HCT116 (cell line): Measurements from ENCODE around the gene PRTG. TPM values are rescaled to one million over a fixed set of nuclear protein-coding genes. Genes with fewer than 3 reads are reported as not detected.

Experiments used
- ATAC-seq: fragments of 200-7000 bp; cut with Tn5 transposase; 2 replicates; pipeline ENCODE4 v1.9.1; 2020; ENCODE audit warnings: mild to moderate bottlenecking, moderate library complexity
- BruUV-seq: library from RNA; stranded (reverse); fragments of 400-500 nt; replicated peaks from 2 replicates; lab custom pipeline; 2021; lab: Mats Ljungman, UMichigan
- CTCF ChIA-PET: fragments of 300-600 bp; sonication (Branson Sonifier 250); formaldehyde crosslinking; loops from one replicate; lab custom pipeline; 2021; ENCODE audit warnings: antibody characterized with exemption; lab: Charles Lee
- POLR2A ChIA-PET: fragments of 300-600, 350-600 bp; sonication (Branson Sonifier 250); formaldehyde crosslinking; loops from one replicate; lab custom pipeline; 2021; ENCODE audit warnings: antibody characterized with exemption; lab: Charles Lee
- RAD21 ChIA-PET, 2 experiments: fragments of 300-600 bp; sonication (Branson Sonifier 250); formaldehyde crosslinking; loops; one replicate each; lab custom pipeline; 2023; ENCODE audit warnings: low total read pairs in 2 of 2; ENCODE audit not compliant: uncharacterized antibody in 2 of 2, unreplicated experiment in 2 of 2, low non-redundant PET in 1 of 2; lab: Charles Lee
- DNase-seq: peaks from one replicate; pipeline ENCODE4 v3.0.0-alpha.2; 2010; ENCODE audit warnings: low read depth, low spot score
- H2AFZ ChIP-seq: fragments of 200-600 bp; shearing (Covaris generic), sonication (generic); 2 replicates; pipeline ENCODE4 v1.6.1; 2017; ENCODE audit warnings: low read depth, mixed run types, mixed read lengths, antibody characterized with exemption, low read length; ENCODE audit not compliant: poor library complexity, severe bottlenecking
- H3K27ac ChIP-seq: 2 replicates; pipeline ENCODE4 v1.5.1; 2012; ENCODE audit warnings: low read depth, low read length
- H3K27me3 ChIP-seq: fragments of 200-600 bp; sonication (generic); 2 replicates; pipeline ENCODE4 v1.6.1; 2016; ENCODE audit warnings: mixed run types, low read length, mixed read lengths; ENCODE audit not compliant: insufficient read depth
- H3K36me3 ChIP-seq, 2 experiments: fragments of 200-500 bp in 1 of 2; fragments of 200-600 bp in 1 of 2; sonication (Bioruptor generic) in 1 of 2; sonication (generic) in 1 of 2; 2 replicates each; pipeline versions ENCODE4 v1.5.1 to v1.6.1; 2014 to 2016; ENCODE audit warnings: low read length in 2 of 2, inconsistent platforms in 1 of 2, mixed read lengths in 1 of 2, mixed run types in 1 of 2; ENCODE audit not compliant: insufficient read depth in 2 of 2, control insufficient read depth in 1 of 2
- H3K4me1 ChIP-seq, 2 experiments: fragments of 200-600 bp in 1 of 2; sonication (generic) in 1 of 2; 2 replicates each; pipeline versions ENCODE4 v1.5.1 to v1.6.1; 2012 to 2017; ENCODE audit warnings: low read length in 2 of 2, inconsistent platforms in 1 of 2, mild to moderate bottlenecking in 1 of 2, mixed read lengths in 1 of 2, mixed run types in 1 of 2, moderate library complexity in 1 of 2; ENCODE audit not compliant: insufficient read depth in 2 of 2, control insufficient read depth in 1 of 2
- H3K4me2 ChIP-seq: fragments of 200-600 bp; sonication (generic); 2 replicates; pipeline ENCODE4 v1.6.1; 2017; ENCODE audit warnings: mixed run types, low read length, mixed read lengths
- H3K4me3 ChIP-seq, 2 experiments: fragments of 200-600 bp in 1 of 2; sonication (generic) in 1 of 2; replicated peaks in 1 of 2; 2 replicates each; pipeline ENCODE4 v1.5.1; 2011 to 2016; ENCODE audit warnings: low read length in 2 of 2, control low read depth in 1 of 2, low read depth in 1 of 2, mild to moderate bottlenecking in 1 of 2, mixed read lengths in 1 of 2, mixed run types in 1 of 2
- H3K79me2 ChIP-seq: fragments of 200-600 bp; sonication (generic); 2 replicates; pipeline ENCODE4 v1.6.1; 2017; ENCODE audit warnings: mild to moderate bottlenecking, mixed run types, low read length, moderate library complexity, mixed read lengths; ENCODE audit not compliant: insufficient read depth
- H3K9ac ChIP-seq: fragments of 200-600 bp; sonication (generic); 2 replicates; pipeline ENCODE4 v1.6.1; 2016; ENCODE audit warnings: low read length, mixed read lengths
- H3K9me2 ChIP-seq: fragments of 200-600 bp; sonication (generic), shearing (Covaris generic); 2 replicates; pipeline ENCODE4 v1.6.1; 2017; ENCODE audit warnings: mixed run types, mild to moderate bottlenecking, moderate library complexity; ENCODE audit not compliant: insufficient read depth
- H3K9me3 ChIP-seq, 2 experiments: fragments of 200-500 bp in 1 of 2; fragments of 200-600 bp in 1 of 2; sonication (Bioruptor generic) in 1 of 2; sonication (generic) in 1 of 2; 2 replicates each; pipeline ENCODE4 v1.6.1; 2014 to 2017; ENCODE audit warnings: low read length in 2 of 2, mixed read lengths in 2 of 2, inconsistent platforms in 1 of 2, low read depth in 1 of 2, mild to moderate bottlenecking in 1 of 2, mixed run types in 1 of 2, moderate library complexity in 1 of 2; ENCODE audit not compliant: control insufficient read depth in 1 of 2, insufficient read depth in 1 of 2
- H4K20me1 ChIP-seq: fragments of 200-600 bp; sonication (generic), shearing (Covaris generic); 2 replicates; pipeline ENCODE4 v1.6.1; 2017; ENCODE audit warnings: mixed run types, mild to moderate bottlenecking, moderate library complexity; ENCODE audit not compliant: insufficient read depth
- CEBPB ChIP-seq: IDR thresholded peaks from 2 replicates; pipeline ENCODE4 v1.6.1; 2012; ENCODE audit warnings: low read depth
- EGR1 ChIP-seq: IDR thresholded peaks from 2 replicates; pipeline ENCODE4 v1.6.1; 2012; ENCODE audit warnings: low read depth
- ELF1 ChIP-seq: IDR thresholded peaks from 2 replicates; pipeline ENCODE4 v1.6.1; 2012; ENCODE audit warnings: low read depth, borderline replicate concordance
- EZH2phosphoT487 ChIP-seq: fragments of 200-600 bp; IDR thresholded peaks from 2 replicates; pipeline ENCODE4 v1.6.1; 2018; ENCODE audit warnings: antibody characterized with exemption, borderline replicate concordance
- FOSL1 ChIP-seq: IDR thresholded peaks from 2 replicates; pipeline ENCODE4 v1.6.1; 2012; ENCODE audit warnings: low read depth
- JUND ChIP-seq: IDR thresholded peaks from 2 replicates; pipeline ENCODE4 v1.6.1; 2012
- POLR2A ChIP-seq: IDR thresholded peaks from 2 replicates; pipeline ENCODE4 v1.7.0; 2011; ENCODE audit warnings: borderline replicate concordance; ENCODE audit not compliant: insufficient read depth, insufficient read length; ENCODE audit errors: extremely low read depth
- POLR2AphosphoS5 ChIP-seq: IDR thresholded peaks from 2 replicates; pipeline ENCODE4 v1.6.1; 2011; ENCODE audit warnings: mild to moderate bottlenecking, low read depth, low read length, moderate library complexity
- SIN3A ChIP-seq: IDR thresholded peaks from 2 replicates; pipeline ENCODE4 v1.6.1; 2012; ENCODE audit warnings: low read depth
- TCF7L2 ChIP-seq: IDR thresholded peaks from 2 replicates; pipeline ENCODE4 v1.7.0; 2011; ENCODE audit warnings: borderline replicate concordance, inconsistent platforms; ENCODE audit not compliant: insufficient read depth, insufficient read length; ENCODE audit errors: extremely low read depth
- YY1 ChIP-seq: IDR thresholded peaks from 2 replicates; pipeline ENCODE4 v1.6.1; 2011; ENCODE audit warnings: low read length, low read depth, moderate library complexity, mild to moderate bottlenecking; ENCODE audit not compliant: insufficient replicate concordance; ENCODE audit errors: extremely low read depth
- ZNF274 ChIP-seq: fragments of 200-500 bp; sonication (Bioruptor generic); IDR thresholded peaks from 2 replicates; pipeline ENCODE4 v1.6.1; 2014; ENCODE audit warnings: mild to moderate bottlenecking, low read depth, low read length, inconsistent platforms
- intact Hi-C: fragments of 100-400 bp; cut with micrococcal nuclease; formaldehyde crosslinking; loops from 2 replicates; pipeline ENCODE4 v1.10.0; 2022
- total RNA-seq: library from RNA; stranded (reverse); gene quantifications from one replicate; pipeline ENCODE4 v1.2.1, GENCODE V29; 2021; ENCODE audit not compliant: unreplicated experiment
- TF ChIP-seq, protein P1 (sequence below), 3 experiments: fragments of 200-600 bp in 1 of 3; sonication (generic) in 1 of 3; IDR thresholded peaks in 2 of 3; conservative IDR thresholded peaks in 1 of 3; 2 replicates each; pipeline ENCODE4 v1.5.1; 2012 to 2017; ENCODE audit warnings: low read depth in 2 of 3, low read length in 2 of 3, antibody characterized with exemption in 1 of 3, borderline replicate concordance in 1 of 3, control low read depth in 1 of 3, mild to moderate bottlenecking in 1 of 3, mixed read lengths in 1 of 3, mixed run types in 1 of 3, moderate library complexity in 1 of 3; ENCODE audit not compliant: insufficient read depth in 1 of 3
- TF ChIP-seq, protein P2 (sequence below): IDR thresholded peaks from 2 replicates; pipeline ENCODE4 v1.6.1; 2012

Gene PRTG
- total RNA-seq, 1 experiment from 2014 or later: not detected

DNA sequence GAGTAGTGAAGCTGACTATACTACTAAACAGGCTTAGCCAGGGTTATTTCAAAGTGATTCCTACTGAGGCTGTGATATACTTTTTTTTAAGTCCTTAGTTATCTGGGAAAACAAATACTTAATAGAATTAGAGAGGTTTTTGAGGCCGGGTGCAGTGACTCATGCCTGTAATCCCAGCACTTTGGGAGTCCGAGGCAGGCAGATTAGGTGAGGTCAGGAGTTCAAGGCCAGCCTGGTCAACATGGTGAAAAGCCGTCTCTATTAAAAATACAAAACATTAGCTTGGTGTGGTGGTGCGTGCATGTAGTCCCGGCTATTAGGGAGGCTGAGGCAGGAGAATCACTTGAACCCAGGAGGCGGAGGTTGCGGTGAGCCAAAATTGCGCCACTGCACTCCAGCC lies 34.2 kb downstream of the PRTG start:
- no peak for ATAC-seq
- no peak overlapping the region for H3K4me3 ChIP-seq
- H3K9me3 ChIP-seq: no peaks in the 10 kb centered on the region
- DNase-seq: no peak
- RAD21 ChIA-PET: no interaction called here
- CTCF ChIA-PET: no interaction called here
- no peak overlapping the region for H3K27ac ChIP-seq
- H3K9ac ChIP-seq: no peak overlapping the region
- H3K9me2 ChIP-seq: no peaks in the 10 kb centered on the region
- no peaks in the 10 kb centered on the region for H3K36me3 ChIP-seq
- H3K27me3 ChIP-seq: no peaks in the 10 kb centered on the region
- H3K4me2 ChIP-seq: no peak overlapping the region
- no peaks in the 10 kb centered on the region for H3K4me1 ChIP-seq
- BruUV-seq: no TSS peak
- no peak overlapping the region for H2AFZ ChIP-seq
- no peak for TF ChIP-seq ELF1
- no peak for TF ChIP-seq FOSL1
- TF ChIP-seq ZNF274: no peak
- TF ChIP-seq JUND: no peak
- TF ChIP-seq, protein P1, sequence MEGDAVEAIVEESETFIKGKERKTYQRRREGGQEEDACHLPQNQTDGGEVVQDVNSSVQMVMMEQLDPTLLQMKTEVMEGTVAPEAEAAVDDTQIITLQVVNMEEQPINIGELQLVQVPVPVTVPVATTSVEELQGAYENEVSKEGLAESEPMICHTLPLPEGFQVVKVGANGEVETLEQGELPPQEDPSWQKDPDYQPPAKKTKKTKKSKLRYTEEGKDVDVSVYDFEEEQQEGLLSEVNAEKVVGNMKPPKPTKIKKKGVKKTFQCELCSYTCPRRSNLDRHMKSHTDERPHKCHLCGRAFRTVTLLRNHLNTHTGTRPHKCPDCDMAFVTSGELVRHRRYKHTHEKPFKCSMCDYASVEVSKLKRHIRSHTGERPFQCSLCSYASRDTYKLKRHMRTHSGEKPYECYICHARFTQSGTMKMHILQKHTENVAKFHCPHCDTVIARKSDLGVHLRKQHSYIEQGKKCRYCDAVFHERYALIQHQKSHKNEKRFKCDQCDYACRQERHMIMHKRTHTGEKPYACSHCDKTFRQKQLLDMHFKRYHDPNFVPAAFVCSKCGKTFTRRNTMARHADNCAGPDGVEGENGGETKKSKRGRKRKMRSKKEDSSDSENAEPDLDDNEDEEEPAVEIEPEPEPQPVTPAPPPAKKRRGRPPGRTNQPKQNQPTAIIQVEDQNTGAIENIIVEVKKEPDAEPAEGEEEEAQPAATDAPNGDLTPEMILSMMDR (IDR thresholded peaks at IDR 0.05 in 2 of 3, conservative IDR thresholded peaks at IDR 0.05 in 1 of 3; ENCODE audit: borderline replicate concordance in 1 of 3, insufficient read depth in 1 of 3, low read depth in 2 of 3, low read length in 2 of 3): no peak
- TF ChIP-seq POLR2AphosphoS5: no peak
- no peak for TF ChIP-seq EGR1
- TF ChIP-seq YY1: no peak
- TF ChIP-seq, protein P2, sequence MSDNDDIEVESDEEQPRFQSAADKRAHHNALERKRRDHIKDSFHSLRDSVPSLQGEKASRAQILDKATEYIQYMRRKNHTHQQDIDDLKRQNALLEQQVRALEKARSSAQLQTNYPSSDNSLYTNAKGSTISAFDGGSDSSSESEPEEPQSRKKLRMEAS: no peak
- TF ChIP-seq POLR2A: no peak
- TF ChIP-seq CEBPB: no peak
- no peak for TF ChIP-seq TCF7L2
- TF ChIP-seq EZH2phosphoT487: no peak
- TF ChIP-seq SIN3A: no peak
- intact Hi-C loops: no loop called here
- H3K79me2 ChIP-seq: no peaks in the 10 kb centered on the region
- POLR2A ChIA-PET: interaction anchor here (0.7 kb wide), 1 partner anchor 496 kb away, joined by 4 read pairs; no protein-coding TSS in a partner anchor
- H4K20me1 ChIP-seq: no peaks in the 10 kb centered on the region
